Breast epithelium (tissue), 4 donors: ENCODE results near the gene EIF2S2. TPM values are rescaled to one million over a fixed set of nuclear protein-coding genes. Genes with fewer than 3 reads are reported as not detected.

Experiments used
- DNase-seq, 2 donors: peaks; one replicate each; pipeline ENCODE4 v3.0.0-alpha.2; 2019; ENCODE audit warnings: low spot score in 2 of 2
- H3K27ac ChIP-seq, 2 donors: fragments of 200-600 bp; sonication (generic) in 1 of 2; one replicate each; pipeline ENCODE4 v1.5.1; 2016 to 2019; ENCODE audit warnings: mild to moderate bottlenecking in 1 of 2
- H3K27me3 ChIP-seq, 2 donors: fragments of 200-600 bp; sonication (generic) in 1 of 2; one replicate each; pipeline versions ENCODE4 v1.5.1 to v1.6.0; 2017 to 2019; ENCODE audit warnings: control low read depth in 1 of 2, mild to moderate bottlenecking in 1 of 2
- H3K36me3 ChIP-seq: fragments of 200-600 bp; one replicate; pipeline ENCODE4 v1.5.1; 2019
- H3K4me1 ChIP-seq, 2 donors: fragments of 200-600 bp; sonication (generic); one replicate each; pipeline ENCODE4 v1.5.1; 2016 to 2019; ENCODE audit warnings: control low read depth in 1 of 2
- H3K4me3 ChIP-seq, 3 donors: fragments of 200-600 bp; sonication (generic); 1 replicate in 2 of 3; 2 replicates in 1 of 3; pipeline ENCODE4 v1.5.1; 2016 to 2019; ENCODE audit warnings: mild to moderate bottlenecking in 3 of 3, moderate library complexity in 2 of 3
- H3K9me3 ChIP-seq, 2 donors: fragments of 200-600 bp; sonication (generic) in 1 of 2; one replicate each; pipeline ENCODE4 v1.5.1; 2016 to 2019; ENCODE audit warnings: control low read depth in 1 of 2
- POLR2A ChIP-seq: fragments of 450-650 bp; IDR thresholded peaks from one replicate; pipeline ENCODE4 v1.6.1; 2016; ENCODE audit warnings: antibody characterized with exemption, mild to moderate bottlenecking, moderate library complexity
- POLR2AphosphoS5 ChIP-seq, 3 donors: sonication (generic); formaldehyde crosslinking; IDR thresholded peaks; one replicate each; pipeline ENCODE4 v1.6.1; 2017; ENCODE audit warnings: antibody characterized with exemption in 3 of 3
- intact Hi-C: fragments of 100-400 bp; cut with DNase I; formaldehyde crosslinking; loops from one replicate; pipeline ENCODE4 v1.15.1; 2023; ENCODE audit warnings: low total_unique reads
- total RNA-seq, 3 donors: library from RNA; depleted of rRNA; stranded (reverse); fragments of >200 nt; gene quantifications; one replicate each; pipeline ENCODE4 v1.1.0, GENCODE V29; 2016
- TF ChIP-seq, protein P1 (sequence below), 3 donors: fragments of 450-650 bp; IDR thresholded peaks; one replicate each; pipeline ENCODE4 v1.5.1; 2016 to 2017; ENCODE audit warnings: antibody characterized with exemption in 3 of 3, mild to moderate bottlenecking in 3 of 3, moderate library complexity in 3 of 3

The EIF2S2 gene
- total RNA-seq, 3 donors from 2014 or later: 45.6 to 55.4 (median 45.8) TPM

DNA sequence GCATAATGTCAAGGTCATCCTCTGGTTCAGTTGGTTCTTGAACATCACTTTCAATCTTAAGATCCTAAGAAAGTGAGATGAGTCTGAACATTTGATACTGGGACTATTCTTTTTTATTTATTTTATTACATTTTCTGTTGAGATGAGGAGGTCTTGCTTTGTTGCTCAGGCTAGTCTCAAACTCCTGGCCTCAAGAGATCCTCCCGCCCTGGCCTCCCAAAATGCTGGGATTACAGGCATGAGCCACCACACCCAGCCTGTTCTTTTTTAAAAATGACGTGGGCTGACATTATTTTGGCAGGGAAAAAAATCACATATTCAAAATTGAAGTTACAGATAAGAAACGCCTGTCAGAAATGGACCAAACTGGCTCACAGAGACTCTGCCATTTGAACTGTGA is 13.5 kb downstream of the EIF2S2 start:
- Histone ChIP-seq H3K4me1 (no peaks in the 10 kb centered on the region), H3K36me3 (peaks cover 9% of the 10 kb centered on the region), H3K9me3 (no peaks in the 10 kb centered on the region), H3K27ac (no peak overlapping the region), H3K27me3 (no peaks in the 10 kb centered on the region), H3K4me3 (no peak overlapping the region)
- intact Hi-C loops: loop anchor here (5.0 kb wide), 1 partner anchor 629 kb away; no protein-coding TSS in a partner anchor
- TF ChIP-seq POLR2AphosphoS5 (IDR thresholded peaks at IDR 0.05) (no peak), POLR2A (no peak)
- TF ChIP-seq, protein P1, sequence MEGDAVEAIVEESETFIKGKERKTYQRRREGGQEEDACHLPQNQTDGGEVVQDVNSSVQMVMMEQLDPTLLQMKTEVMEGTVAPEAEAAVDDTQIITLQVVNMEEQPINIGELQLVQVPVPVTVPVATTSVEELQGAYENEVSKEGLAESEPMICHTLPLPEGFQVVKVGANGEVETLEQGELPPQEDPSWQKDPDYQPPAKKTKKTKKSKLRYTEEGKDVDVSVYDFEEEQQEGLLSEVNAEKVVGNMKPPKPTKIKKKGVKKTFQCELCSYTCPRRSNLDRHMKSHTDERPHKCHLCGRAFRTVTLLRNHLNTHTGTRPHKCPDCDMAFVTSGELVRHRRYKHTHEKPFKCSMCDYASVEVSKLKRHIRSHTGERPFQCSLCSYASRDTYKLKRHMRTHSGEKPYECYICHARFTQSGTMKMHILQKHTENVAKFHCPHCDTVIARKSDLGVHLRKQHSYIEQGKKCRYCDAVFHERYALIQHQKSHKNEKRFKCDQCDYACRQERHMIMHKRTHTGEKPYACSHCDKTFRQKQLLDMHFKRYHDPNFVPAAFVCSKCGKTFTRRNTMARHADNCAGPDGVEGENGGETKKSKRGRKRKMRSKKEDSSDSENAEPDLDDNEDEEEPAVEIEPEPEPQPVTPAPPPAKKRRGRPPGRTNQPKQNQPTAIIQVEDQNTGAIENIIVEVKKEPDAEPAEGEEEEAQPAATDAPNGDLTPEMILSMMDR (IDR thresholded peaks at IDR 0.05): no peak
- DNase-seq: no peak

DNA sequence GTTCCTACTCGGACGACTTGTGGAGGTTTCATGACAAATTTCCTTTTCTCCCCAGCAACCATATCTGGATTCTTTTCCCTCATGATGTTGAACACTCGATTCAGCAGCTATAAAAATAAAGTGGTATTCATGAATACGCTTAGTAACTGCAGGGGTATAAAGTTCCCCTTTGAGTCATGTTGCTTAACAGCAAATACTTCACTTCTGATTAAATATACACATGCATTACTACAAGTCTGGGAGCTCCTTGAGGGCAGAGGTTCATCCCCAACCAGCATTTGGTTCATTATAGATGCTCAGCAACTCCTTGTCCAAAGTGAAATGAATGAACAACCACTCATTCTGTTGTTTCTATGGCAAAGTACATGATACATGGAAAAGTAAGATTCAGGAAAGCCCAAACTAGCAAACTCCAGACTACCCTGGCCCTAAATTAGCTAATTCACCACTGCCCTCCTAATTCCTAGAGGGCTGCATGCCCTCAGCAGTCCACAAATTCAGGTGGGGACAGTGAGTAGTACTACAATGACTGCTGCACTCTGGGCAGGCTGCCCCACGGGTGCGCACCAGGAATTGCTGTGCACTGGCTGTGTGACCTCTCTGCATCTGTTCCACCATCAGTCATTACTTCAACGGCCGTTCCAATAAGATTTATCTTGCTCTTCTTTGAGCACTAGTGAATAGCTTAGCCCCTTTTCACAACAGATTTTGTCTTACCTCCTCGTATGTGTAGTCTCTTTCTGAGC is 15.2 kb downstream of the EIF2S2 start:
- TF ChIP-seq POLR2A (no peak), POLR2AphosphoS5 (IDR thresholded peaks at IDR 0.05) (no peak)
- TF ChIP-seq, protein P1 (IDR thresholded peaks at IDR 0.05): no peak
- no peak for DNase-seq
- Histone ChIP-seq H3K4me3 (no peak overlapping the region), H3K9me3 (no peaks in the 10 kb centered on the region), H3K27ac (no peak overlapping the region), H3K36me3 (peaks cover 13% of the 10 kb centered on the region), H3K27me3 (no peaks in the 10 kb centered on the region), H3K4me1 (no peaks in the 10 kb centered on the region)
- intact Hi-C loops: loop anchor here (5.0 kb wide), 1 partner anchor 630 kb away; no protein-coding TSS in a partner anchor

DNA sequence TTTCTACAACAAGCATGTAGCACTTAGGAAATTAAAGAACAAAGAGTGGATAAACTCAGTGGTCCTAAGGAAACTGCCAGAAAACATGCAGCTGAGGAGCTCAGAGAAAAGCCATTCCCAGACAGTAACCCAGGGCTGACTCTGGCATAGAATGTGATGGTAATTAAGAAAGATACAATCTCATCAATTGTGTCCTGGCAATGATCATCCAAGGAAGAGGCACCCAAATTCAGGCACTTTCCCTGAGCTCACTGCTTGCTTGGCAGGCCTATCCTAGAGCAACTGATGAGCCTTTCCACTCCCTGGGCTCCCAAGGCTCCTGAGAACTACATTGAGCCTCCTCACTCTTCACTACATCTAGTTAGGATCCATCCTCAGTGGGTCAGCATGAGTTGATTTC is 16.2 kb downstream of the EIF2S2 start:
- peaks cover 18% of the 10 kb centered on the region for H3K36me3 ChIP-seq
- no peaks in the 10 kb centered on the region for H3K9me3 ChIP-seq
- no peaks in the 10 kb centered on the region for H3K4me1 ChIP-seq
- no peak overlapping the region for H3K4me3 ChIP-seq
- DNase-seq: no peak
- intact Hi-C loops: loop anchor here (5.0 kb wide), 1 partner anchor 631 kb away; no protein-coding TSS in a partner anchor
- no peak for TF ChIP-seq POLR2A
- no peak for TF ChIP-seq POLR2AphosphoS5 (IDR thresholded peaks at IDR 0.05)
- TF ChIP-seq, protein P1 (IDR thresholded peaks at IDR 0.05): no peak
- no peak overlapping the region for H3K27ac ChIP-seq
- no peaks in the 10 kb centered on the region for H3K27me3 ChIP-seq

DNA sequence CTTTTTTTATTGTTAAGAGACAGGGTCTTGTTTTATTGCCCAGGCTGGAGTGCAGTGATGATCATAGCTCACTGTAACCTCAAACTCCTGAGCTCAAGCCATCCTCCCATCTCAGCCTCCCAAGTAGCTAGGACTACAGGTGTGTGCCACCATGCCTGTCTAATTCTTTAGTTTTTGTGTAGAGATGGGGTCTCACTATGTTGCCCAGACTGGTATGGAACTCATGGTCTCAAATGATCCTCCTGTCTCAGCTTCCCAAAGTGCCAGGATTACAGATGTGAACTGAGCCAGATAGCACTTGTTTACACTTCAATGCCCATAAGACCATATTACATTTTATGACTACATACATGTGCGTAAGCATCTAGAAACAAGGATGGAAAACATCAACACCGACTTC is 18.1 kb downstream of the EIF2S2 start:
- intact Hi-C loops: no loop called here

More for the DNA sequence above, 18.1 kb downstream of the EIF2S2 start:
- no peak overlapping the region for H3K4me3 ChIP-seq
- H3K36me3 ChIP-seq: peaks cover 18% of the 10 kb centered on the region
- H3K27ac ChIP-seq: no peak overlapping the region
- H3K4me1 ChIP-seq: no peaks in the 10 kb centered on the region
- H3K27me3 ChIP-seq: no peaks in the 10 kb centered on the region
- no peak for DNase-seq
- TF ChIP-seq POLR2A: no peak
- TF ChIP-seq, protein P1 (IDR thresholded peaks at IDR 0.05): no peak
- no peak for TF ChIP-seq POLR2AphosphoS5 (IDR thresholded peaks at IDR 0.05)
- no peaks in the 10 kb centered on the region for H3K9me3 ChIP-seq
